IMR-90 (cell line): ENCODE measurements around the gene ZSWIM9. TPM values are rescaled to one million over a fixed set of nuclear protein-coding genes. Genes with fewer than 3 reads are reported as not detected.

Source experiments
- ATAC-seq: fragments of 200-7000 bp; cut with Tn5 transposase; 2 replicates; pipeline ENCODE4 v1.9.1; 2020; ENCODE audit warnings: low read depth, mild to moderate bottlenecking, moderate library complexity
- BruUV-seq: library from RNA; stranded (reverse); fragments of 400-500 nt; replicated peaks from 2 replicates; lab custom pipeline; 2021; lab: Mats Ljungman, UMichigan
- CTCF ChIA-PET: fragments of 300-600 bp; formaldehyde crosslinking; extraction: SDS; loops from one replicate; lab custom pipeline; 2021; ENCODE audit warnings: antibody characterized with exemption; lab: Yijun Ruan, JAX
- POLR2A ChIA-PET: fragments of 300-600 bp; sonication (Branson Sonifier 250); formaldehyde crosslinking; loops from one replicate; lab custom pipeline; 2022; ENCODE audit warnings: antibody characterized with exemption; ENCODE audit not compliant: unreplicated experiment; lab: Charles Lee
- DNase-seq: peaks from one replicate; pipeline ENCODE4 v3.0.0; 2013
- H2AFZ ChIP-seq: replicated peaks from 2 replicates; pipeline ENCODE3; 2013; ENCODE audit warnings: low read length, mild to moderate bottlenecking; ENCODE audit not compliant: poor library complexity
- H2AK5ac ChIP-seq: 2 replicates; pipeline ENCODE4 v1.6.1; 2013; ENCODE audit warnings: low read depth, low read length, inconsistent platforms
- H2AK9ac ChIP-seq: replicated peaks from 2 replicates; pipeline ENCODE3; 2013; ENCODE audit warnings: mild to moderate bottlenecking, low read depth, low read length, moderate library complexity; ENCODE audit not compliant: poor library complexity
- H2BK120ac ChIP-seq: 2 replicates; pipeline ENCODE4 v1.6.1; 2013; ENCODE audit warnings: low read depth, low read length, inconsistent platforms
- H2BK15ac ChIP-seq: 3 replicates; pipeline ENCODE4 v1.6.1; 2013; ENCODE audit warnings: low read depth, low read length, inconsistent platforms
- H2BK20ac ChIP-seq: 2 replicates; pipeline ENCODE4 v1.6.1; 2013; ENCODE audit warnings: low read depth, mild to moderate bottlenecking, inconsistent platforms, low read length, moderate library complexity
- H2BK5ac ChIP-seq: 2 replicates; pipeline ENCODE4 v1.6.1; 2013; ENCODE audit warnings: mild to moderate bottlenecking, low read depth, low read length, inconsistent platforms; ENCODE audit not compliant: poor library complexity, severe bottlenecking
- H3K14ac ChIP-seq: replicated peaks from 2 replicates; pipeline ENCODE4 v1.6.1; 2013; ENCODE audit warnings: low read depth, low read length, inconsistent platforms
- H3K18ac ChIP-seq: 2 replicates; pipeline ENCODE4 v1.6.1; 2013; ENCODE audit warnings: low read depth, low read length, control low read depth
- H3K23ac ChIP-seq: 2 replicates; pipeline ENCODE4 v1.6.1; 2013; ENCODE audit warnings: low read depth, low read length, inconsistent platforms
- H3K27ac ChIP-seq: 2 replicates; pipeline ENCODE4 v1.5.1; 2013; ENCODE audit warnings: mild to moderate bottlenecking, control low read depth, low read length; ENCODE audit not compliant: insufficient read depth
- H3K27me3 ChIP-seq: 2 replicates; pipeline ENCODE4 v1.6.1; 2013; ENCODE audit warnings: low read length; ENCODE audit not compliant: control insufficient read depth, insufficient read depth
- H3K36me3 ChIP-seq: 2 replicates; pipeline ENCODE4 v1.6.1; 2013; ENCODE audit warnings: low read length, mixed read lengths; ENCODE audit not compliant: control insufficient read depth, insufficient read depth
- H3K4ac ChIP-seq: 2 replicates; pipeline ENCODE4 v1.6.1; 2013; ENCODE audit warnings: low read depth, low read length, inconsistent platforms
- H3K4me1 ChIP-seq: 2 replicates; pipeline ENCODE4 v1.6.1; 2013; ENCODE audit warnings: low read length, mixed read lengths; ENCODE audit not compliant: control insufficient read depth, insufficient read depth
- H3K4me2 ChIP-seq: 2 replicates; pipeline ENCODE4 v1.6.1; 2013; ENCODE audit warnings: low read depth, mild to moderate bottlenecking, control low read depth, low read length, moderate library complexity
- H3K4me3 ChIP-seq: 2 replicates; pipeline ENCODE4 v1.5.1; 2013; ENCODE audit warnings: low read depth, mild to moderate bottlenecking, control low read depth, low read length, moderate library complexity; ENCODE audit not compliant: insufficient read depth
- H3K56ac ChIP-seq: 2 replicates; pipeline ENCODE4 v1.6.1; 2013; ENCODE audit warnings: low read length, inconsistent platforms; ENCODE audit not compliant: insufficient read depth; ENCODE audit errors: extremely low read depth
- H3K79me1 ChIP-seq, 2 experiments: 2 replicates each; pipeline ENCODE4 v1.6.1; 2013; ENCODE audit warnings: low read length in 2 of 2, inconsistent platforms in 1 of 2, low read depth in 1 of 2
- H3K9ac ChIP-seq: 2 replicates; pipeline ENCODE4 v1.6.1; 2013; ENCODE audit warnings: low read depth, low read length, control low read depth
- H3K9me1 ChIP-seq: 2 replicates; pipeline ENCODE4 v1.6.1; 2013; ENCODE audit warnings: low read length, inconsistent platforms; ENCODE audit not compliant: insufficient read depth
- H3K9me3 ChIP-seq: 2 replicates; pipeline ENCODE4 v1.6.1; 2013; ENCODE audit warnings: low read length; ENCODE audit not compliant: control insufficient read depth, insufficient read depth
- H4K20me1 ChIP-seq: 2 replicates; pipeline ENCODE4 v1.6.1; 2013; ENCODE audit warnings: low read length, inconsistent platforms; ENCODE audit not compliant: insufficient read depth
- H4K5ac ChIP-seq: 2 replicates; pipeline ENCODE4 v1.6.1; 2013; ENCODE audit warnings: mild to moderate bottlenecking, low read depth, low read length, control low read depth
- H4K8ac ChIP-seq, 2 experiments: 2 replicates each; pipeline ENCODE4 v1.6.1; 2013; ENCODE audit warnings: low read depth in 2 of 2, low read length in 2 of 2, control low read depth in 1 of 2, inconsistent platforms in 1 of 2
- H4K91ac ChIP-seq: 2 replicates; pipeline ENCODE4 v1.6.1; 2013; ENCODE audit warnings: low read depth, low read length, inconsistent platforms; ENCODE audit not compliant: insufficient read depth
- CEBPB ChIP-seq: IDR thresholded peaks from 2 replicates; pipeline ENCODE4 v1.6.1; 2012; ENCODE audit warnings: low read depth, low read length, improper control_type of control experiment
- CHD1 ChIP-seq: IDR thresholded peaks from 2 replicates; pipeline ENCODE4 v1.6.1; 2012; ENCODE audit warnings: low read depth, low read length, improper control_type of control experiment
- CTCF ChIP-seq: conservative IDR thresholded peaks from 2 replicates; pipeline ENCODE4 v1.5.1; 2012; ENCODE audit warnings: mild to moderate bottlenecking, low read depth, low read length, improper control_type of control experiment
- ELK1 ChIP-seq: fragments of 150-350 bp; IDR thresholded peaks from 2 replicates; pipeline ENCODE4 v1.6.1; 2016; ENCODE audit warnings: low read depth, mild to moderate bottlenecking, low read length, moderate library complexity, borderline replicate concordance
- MAFK ChIP-seq: IDR thresholded peaks from 2 replicates; pipeline ENCODE4 v1.6.1; 2012; ENCODE audit warnings: low read depth, low read length, improper control_type of control experiment
- MAZ ChIP-seq: IDR thresholded peaks from 2 replicates; pipeline ENCODE4 v1.6.1; 2012; ENCODE audit warnings: low read depth, mild to moderate bottlenecking, low read length, improper control_type of control experiment, moderate library complexity, borderline replicate concordance
- MXI1 ChIP-seq: IDR thresholded peaks from 2 replicates; pipeline ENCODE4 v1.6.1; 2012; ENCODE audit warnings: low read depth, mild to moderate bottlenecking, low read length, moderate library complexity, borderline replicate concordance
- RAD21 ChIP-seq: IDR thresholded peaks from 2 replicates; pipeline ENCODE4 v1.6.1; 2012; ENCODE audit warnings: low read length, improper control_type of control experiment
- RFX5 ChIP-seq: IDR thresholded peaks from 2 replicates; pipeline ENCODE4 v1.8.0; 2012; ENCODE audit warnings: low read depth, mild to moderate bottlenecking, low read length, moderate library complexity
- SMC3 ChIP-seq: fragments of 150-350 bp; IDR thresholded peaks from 2 replicates; pipeline ENCODE4 v1.6.1; 2016; ENCODE audit warnings: low read depth, mild to moderate bottlenecking, antibody characterized with exemption, low read length, moderate library complexity
- WGBS, 2 experiments: methylation state at CpG; one replicate each; pipeline versions ENCODE4 v1.1.5 to v1.1.7; 2013; ENCODE audit warnings: missing lambda C conversion rate in 2 of 2; ENCODE audit not compliant: insufficient read length in 1 of 2; ENCODE audit errors: extremely low coverage in 2 of 2; 5-methylcytosine and 5-hydroxymethylcytosine counted together
- dilution Hi-C: fragments of 300-500 bp; cut with HindIII; formaldehyde crosslinking; loops from one replicate; pipeline ENCODE4 v1.14.3; 2018; ENCODE audit warnings: low sequenced_read_pairs; ENCODE audit not compliant: unreplicated experiment
- in situ Hi-C: fragments of 300-500 bp; cut with MboI; formaldehyde crosslinking; loops from 3 replicates; pipeline ENCODE4 v1.14.3; 2019; ENCODE audit warnings: low sequenced_read_pairs, inconsistent platforms, mixed read lengths
- intact Hi-C: fragments of 100-400 bp; cut with micrococcal nuclease; formaldehyde crosslinking; loops from 2 replicates; pipeline ENCODE4 v1.10.0; 2022
- polyA plus RNA-seq, 3 experiments: library from polyadenylated mRNA; depleted of rRNA; stranded (reverse); fragments of >200 nt; gene quantifications; 2 replicates each; pipeline ENCODE4 v1.2.3, GENCODE V29; 2012; ENCODE audit warnings: low replicate concordance in 1 of 3
- total RNA-seq: library from RNA; depleted of rRNA; stranded (reverse); fragments of >200 nt; gene quantifications from 2 replicates; pipeline ENCODE4 v1.2.3, GENCODE V29; 2012

Gene ZSWIM9
- total and polyA plus RNA-seq, 2 of the 4 experiments (the other 2 are of a cell fraction), result 0.54 to 2.2 TPM

- dilution Hi-C loops (no loop called here), in situ Hi-C loops (no loop called here), intact Hi-C loops (no loop called here)
- Histone ChIP-seq H2BK120ac (no peak overlapping the region), H2BK5ac (no peak overlapping the region), H4K8ac (no peak overlapping the region), H3K79me1 (no peaks in the 10 kb centered on the region), H3K4me2 (no peak overlapping the region), H4K5ac (no peak overlapping the region), H2BK15ac (no peak overlapping the region), H3K23ac (no peak overlapping the region), H3K36me3 (peaks cover 9% of the 10 kb centered on the region), H3K4me3 (no peak overlapping the region), H3K4me1 (no peaks in the 10 kb centered on the region), H4K91ac (no peak overlapping the region), H3K9me1 (peaks cover 2% of the 10 kb centered on the region; the same call in 1 of the 2 replicates), H3K14ac (no peak overlapping the region), H3K4ac (no peak overlapping the region), H3K18ac (no peak overlapping the region), H2BK20ac (no peak overlapping the region), H3K9ac (no peak overlapping the region), H2AFZ (no peak overlapping the region), H3K27me3 (no peaks in the 10 kb centered on the region), H3K9me3 (no peaks in the 10 kb centered on the region), H3K27ac (no peak overlapping the region), H2AK5ac (no peak overlapping the region), H2AK9ac (no peak overlapping the region), H3K56ac (no peak overlapping the region), H4K20me1 (no peaks in the 10 kb centered on the region; the same call in 1 of the 2 replicates)
- POLR2A ChIA-PET, result no interaction called here
- CTCF ChIA-PET, result interaction anchor here (0.6 kb wide), 1 partner anchor 146 kb away, joined by 3 read pairs; no protein-coding TSS in a partner anchor
- no peak for ATAC-seq
- no peak for DNase-seq
- TF ChIP-seq MAFK, result no peak
- TF ChIP-seq MAZ, result no peak
- no peak for TF ChIP-seq RFX5
- no peak for TF ChIP-seq SMC3
- TF ChIP-seq ELK1, result no peak
- no peak for TF ChIP-seq RAD21
- TF ChIP-seq CHD1, result no peak
- no peak for TF ChIP-seq MXI1
- TF ChIP-seq CEBPB, result no peak
- no peak for TF ChIP-seq CTCF
- BruUV-seq, result no TSS peak
- 93% methylated on average over 8 of the region's 10 CpGs; no CpG with 5 or more reads in 1 of the 2 experiments for WGBS, 2 experiments
Measured at GRCh38 chr19:48121909-48122371, 48.5 kb upstream of the ZSWIM9 start.
